Thymus (tissue), 11 donors: Measurements from ENCODE around the gene HPCAL1. TPM values are rescaled to one million over a fixed set of nuclear protein-coding genes. Genes with fewer than 3 reads are reported as not detected.

Experiments used
- DNase-seq, 9 donors: peaks; one replicate each; pipeline ENCODE4 v3.0.0-alpha.2; 2013; ENCODE audit warnings: low spot score in 9 of 9, low read depth in 6 of 9, missing footprints in 1 of 9
- H3K27ac ChIP-seq, 2 donors: one replicate each; pipeline ENCODE4 v1.5.1; 2013; ENCODE audit warnings: control low read depth in 1 of 2, low read depth in 1 of 2, low read length in 1 of 2, mild to moderate bottlenecking in 1 of 2, moderate library complexity in 1 of 2
- H3K27me3 ChIP-seq, 2 donors: one replicate each; pipeline ENCODE4 v1.5.1; 2013; ENCODE audit warnings: low read length in 1 of 2; ENCODE audit not compliant: control insufficient read depth in 2 of 2, insufficient read depth in 1 of 2
- H3K36me3 ChIP-seq, 2 donors: one replicate each; pipeline ENCODE4 v1.5.1; 2013; ENCODE audit warnings: low read length in 1 of 2, mild to moderate bottlenecking in 1 of 2, moderate library complexity in 1 of 2; ENCODE audit not compliant: control insufficient read depth in 2 of 2, insufficient read depth in 2 of 2
- H3K4me1 ChIP-seq, 2 donors: one replicate each; pipeline ENCODE4 v1.5.1; 2013; ENCODE audit warnings: low read length in 2 of 2; ENCODE audit not compliant: control insufficient read depth in 2 of 2, insufficient read depth in 2 of 2
- H3K4me3 ChIP-seq, 2 donors: one replicate each; pipeline ENCODE4 v1.5.1; 2013; ENCODE audit warnings: low read length in 2 of 2, control low read depth in 1 of 2, mild to moderate bottlenecking in 1 of 2
- H3K9me3 ChIP-seq, 2 donors: one replicate each; pipeline ENCODE4 v1.5.1; 2013; ENCODE audit warnings: low read length in 1 of 2, mild to moderate bottlenecking in 1 of 2; ENCODE audit not compliant: control insufficient read depth in 2 of 2, insufficient read depth in 1 of 2
- WGBS: extraction: QIAGEN DNeasy Blood & Tissue Kit; methylation state at CpG from one replicate; pipeline ENCODE4 v1.1.7; 2013; 5-methylcytosine and 5-hydroxymethylcytosine counted together
- polyA plus RNA-seq: library from polyadenylated mRNA; stranded (reverse); fragments of 200-250 nt; gene quantifications from one replicate; pipeline ENCODE4 v1.2.3, GENCODE V29; 2013
- total RNA-seq: library from RNA; stranded (reverse); fragments of 120-200 nt; gene quantifications from one replicate; pipeline ENCODE4 v1.2.4, GENCODE V29; 2013
- donor health status: healthy.

The HPCAL1 gene
- total and polyA plus RNA-seq, 2 donors: 12.6 to 47.9 TPM

DNA sequence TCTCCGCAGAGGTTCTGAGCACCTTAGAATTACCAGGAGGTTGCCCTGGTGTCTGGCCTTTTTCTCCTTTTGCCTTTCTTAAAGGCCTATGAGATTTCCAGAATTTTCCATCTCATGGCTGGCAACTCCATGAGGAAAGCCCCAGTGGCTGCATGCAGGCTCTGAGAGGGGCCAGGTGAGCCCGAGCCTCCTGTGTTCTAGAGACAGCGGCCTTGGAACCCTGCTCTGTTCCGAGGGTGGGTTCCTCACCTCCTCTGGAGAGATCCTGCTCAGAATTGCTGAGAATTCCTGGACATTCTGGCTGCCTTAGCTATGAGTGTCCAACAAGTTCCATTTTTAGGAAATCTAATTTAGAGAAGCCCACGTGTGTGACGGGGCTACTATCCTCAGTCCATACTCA is 35.7 kb upstream of the HPCAL1 start:
- peaks cover 0 to 5% of the 10 kb centered on the region in 2 donors for H3K4me1 ChIP-seq
- H3K4me3 ChIP-seq: no peak overlapping the region
- no peaks in the 10 kb centered on the region for H3K27me3 ChIP-seq
- H3K27ac ChIP-seq: no peak overlapping the region
- WGBS: 98% methylated on average over 6 of the region's 6 CpGs
- H3K9me3 ChIP-seq: no peaks in the 10 kb centered on the region
- H3K36me3 ChIP-seq: no peaks in the 10 kb centered on the region
- DNase-seq: no peak

DNA sequence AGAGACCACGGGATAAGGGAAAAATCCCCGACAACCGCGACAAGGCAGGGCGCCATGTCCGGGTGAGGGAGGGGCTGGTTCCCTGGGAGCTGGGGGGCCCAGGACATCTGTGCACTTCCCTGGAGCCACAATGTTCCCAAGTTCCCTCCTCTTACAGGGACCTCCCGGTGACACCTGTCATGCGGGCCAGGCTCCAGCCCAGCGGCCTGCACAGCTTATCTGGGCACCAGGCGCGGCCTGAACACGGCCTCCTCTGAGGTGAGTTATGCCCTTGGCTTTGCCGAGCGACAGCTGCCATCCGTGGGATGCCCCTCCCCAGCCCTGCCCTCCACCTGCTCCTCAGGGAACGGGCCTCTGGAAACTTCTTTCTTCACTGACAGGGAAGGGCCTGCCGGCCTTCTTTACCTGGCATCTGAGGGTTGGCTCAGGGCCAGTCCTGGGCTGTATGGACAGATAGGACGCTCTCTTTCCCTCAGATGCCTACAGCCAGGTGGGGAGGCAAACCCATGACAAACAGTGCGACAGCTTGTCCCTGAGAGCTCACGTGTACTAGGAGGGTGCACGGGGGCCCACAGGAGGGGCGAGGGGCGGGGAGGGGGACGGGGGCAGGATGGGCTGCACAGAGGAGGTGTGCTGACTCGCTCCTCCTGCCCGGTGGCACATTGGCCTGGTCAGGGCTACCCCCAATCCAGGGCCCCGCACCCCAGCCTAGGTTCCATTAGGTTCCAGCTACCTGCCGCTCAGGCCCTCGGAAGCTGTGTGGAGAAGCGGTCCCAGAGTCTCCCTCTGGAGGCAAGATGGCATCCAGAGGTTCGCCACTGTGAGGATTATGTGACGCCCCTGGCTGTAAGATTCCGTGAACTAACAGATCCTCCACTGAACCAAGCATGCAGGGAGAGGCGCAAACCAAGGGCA is 34.9 kb upstream of the HPCAL1 start:
- no peak overlapping the region for H3K27ac ChIP-seq
- no peaks in the 10 kb centered on the region for H3K9me3 ChIP-seq
- no peaks in the 10 kb centered on the region for H3K27me3 ChIP-seq
- WGBS: 92% methylated on average over 34 of the region's 34 CpGs
- H3K4me3 ChIP-seq: no peak overlapping the region
- H3K4me1 ChIP-seq: peaks cover 0 to 5% of the 10 kb centered on the region in 2 donors
- H3K36me3 ChIP-seq: no peaks in the 10 kb centered on the region
- no peak for DNase-seq

DNA sequence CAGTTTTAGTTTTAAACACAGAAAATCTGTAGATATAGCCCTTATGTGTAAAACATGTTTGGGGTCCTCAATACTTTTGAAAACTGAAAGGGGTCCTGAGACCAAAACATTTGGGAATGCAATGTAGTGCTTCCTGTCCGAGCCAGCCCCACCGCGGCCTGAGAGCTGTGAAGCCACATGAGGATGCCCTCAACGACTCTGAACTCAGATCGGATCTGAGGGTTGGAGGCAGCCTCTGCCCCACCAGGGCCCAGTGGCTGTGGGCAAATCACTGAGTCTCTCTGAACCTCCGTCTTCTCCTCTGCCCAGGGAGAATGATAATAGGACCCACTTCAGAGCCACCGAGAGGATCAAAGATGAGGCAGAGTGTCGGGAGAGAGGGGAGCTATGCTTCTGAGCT is 33.4 kb upstream of the HPCAL1 start:
- DNase-seq: no peak
- Histone ChIP-seq H3K27me3 (no peaks in the 10 kb centered on the region), H3K4me1 (peaks cover 0 to 5% of the 10 kb centered on the region in 2 donors), H3K4me3 (no peak overlapping the region), H3K9me3 (no peaks in the 10 kb centered on the region), H3K36me3 (no peaks in the 10 kb centered on the region), H3K27ac (no peak overlapping the region)
- WGBS: 89% methylated on average over 8 of the region's 8 CpGs

DNA sequence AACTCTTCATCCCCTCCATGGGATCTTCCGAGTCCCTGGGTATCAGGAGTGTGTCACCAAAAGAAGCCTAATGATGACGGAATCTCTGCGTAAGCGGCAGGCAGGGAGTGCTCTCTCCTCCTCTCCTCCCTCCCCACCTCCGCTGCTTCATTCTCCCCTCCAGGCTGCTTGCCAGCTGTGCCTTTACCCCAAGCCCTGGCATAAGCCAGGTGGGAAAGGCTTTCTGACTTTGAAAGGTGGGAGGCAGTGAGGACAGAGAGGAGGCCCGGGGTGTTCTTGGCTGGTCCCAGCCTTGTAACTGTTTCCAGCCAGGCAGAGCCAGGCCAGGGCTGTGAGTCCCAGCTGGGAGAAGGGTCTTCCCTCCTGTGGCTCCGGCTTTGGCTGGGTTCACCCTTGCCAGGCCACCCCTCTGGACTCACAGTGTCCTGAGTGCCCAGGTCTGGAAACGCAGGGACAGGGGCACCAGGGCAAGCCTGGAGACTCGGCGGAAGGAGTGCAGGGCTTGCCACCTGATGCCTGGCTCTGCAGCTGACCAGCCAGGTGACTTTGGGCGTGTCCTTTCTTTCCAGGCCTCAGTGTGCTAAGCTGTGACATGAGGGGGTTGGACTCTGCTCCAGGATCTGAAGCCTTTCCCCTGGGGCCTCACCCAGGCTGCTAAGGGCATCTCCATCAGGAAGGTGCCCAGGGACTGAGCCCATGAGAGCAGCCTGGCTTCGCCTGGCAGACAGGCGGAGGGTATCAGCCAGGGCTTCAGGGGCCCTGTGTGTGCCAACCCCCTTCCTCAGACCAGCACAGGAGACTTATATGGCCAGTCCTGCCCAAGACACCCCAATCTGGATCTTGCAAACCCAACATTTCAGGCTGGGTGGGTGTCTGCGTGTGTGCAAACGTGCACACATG is 32.7 kb upstream of the HPCAL1 start:
- Histone ChIP-seq H3K4me1 (peaks cover 0 to 5% of the 10 kb centered on the region in 2 donors), H3K27me3 (no peaks in the 10 kb centered on the region), H3K4me3 (no peak overlapping the region), H3K36me3 (no peaks in the 10 kb centered on the region), H3K9me3 (no peaks in the 10 kb centered on the region), H3K27ac (no peak overlapping the region)
- WGBS: 88% methylated on average over 15 of the region's 15 CpGs
- DNase-seq: no peak

DNA sequence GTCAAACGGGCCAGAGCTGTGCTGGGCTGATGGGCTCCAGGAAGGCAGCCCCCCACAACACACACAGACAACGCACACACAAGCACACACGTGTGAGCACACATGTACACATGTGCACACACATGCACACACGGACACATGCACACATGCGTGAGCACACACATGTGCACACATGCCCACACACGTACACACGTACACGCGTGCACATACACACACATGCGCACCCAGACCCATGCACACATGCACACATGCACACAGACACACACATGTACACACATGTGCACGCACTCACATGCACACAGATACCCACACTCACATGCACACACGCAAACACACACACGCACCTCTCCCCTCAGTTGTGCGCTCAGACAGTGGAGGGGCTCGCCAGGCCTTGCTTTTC is 31.2 kb upstream of the HPCAL1 start:
- no peak for DNase-seq
- Histone ChIP-seq H3K4me3 (no peak overlapping the region), H3K27ac (no peak overlapping the region), H3K36me3 (no peaks in the 10 kb centered on the region), H3K4me1 (peaks cover 0 to 5% of the 10 kb centered on the region in 2 donors), H3K27me3 (no peaks in the 10 kb centered on the region), H3K9me3 (no peaks in the 10 kb centered on the region)
- WGBS: 85% methylated on average over 15 of the region's 15 CpGs

DNA sequence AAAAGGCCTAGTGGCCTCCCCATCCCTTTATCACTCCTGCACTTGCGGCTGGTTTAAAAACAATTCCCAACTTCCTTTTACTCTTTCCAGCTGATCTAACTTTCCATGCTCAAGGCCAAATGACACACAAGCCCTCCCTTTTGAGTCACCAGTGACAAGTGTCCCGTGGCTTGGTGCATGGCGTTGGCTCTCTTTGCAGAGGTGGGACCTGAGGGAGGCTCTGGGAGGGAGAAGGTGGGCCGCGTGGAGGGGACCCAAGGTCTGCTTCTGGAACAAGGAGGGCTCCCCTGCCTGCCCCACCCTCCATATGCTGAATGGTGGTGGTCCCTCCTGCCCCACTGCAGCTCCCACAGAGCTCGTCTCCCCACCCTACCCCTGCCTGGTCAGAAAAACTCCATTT is 30.8 kb upstream of the HPCAL1 start:
- Histone ChIP-seq H3K27me3 (no peaks in the 10 kb centered on the region), H3K36me3 (no peaks in the 10 kb centered on the region), H3K4me3 (no peak overlapping the region), H3K4me1 (peaks cover 0 to 5% of the 10 kb centered on the region in 2 donors), H3K9me3 (no peaks in the 10 kb centered on the region), H3K27ac (no peak overlapping the region)
- WGBS: 98% methylated on average over 6 of the region's 6 CpGs
- DNase-seq: no peak

DNA sequence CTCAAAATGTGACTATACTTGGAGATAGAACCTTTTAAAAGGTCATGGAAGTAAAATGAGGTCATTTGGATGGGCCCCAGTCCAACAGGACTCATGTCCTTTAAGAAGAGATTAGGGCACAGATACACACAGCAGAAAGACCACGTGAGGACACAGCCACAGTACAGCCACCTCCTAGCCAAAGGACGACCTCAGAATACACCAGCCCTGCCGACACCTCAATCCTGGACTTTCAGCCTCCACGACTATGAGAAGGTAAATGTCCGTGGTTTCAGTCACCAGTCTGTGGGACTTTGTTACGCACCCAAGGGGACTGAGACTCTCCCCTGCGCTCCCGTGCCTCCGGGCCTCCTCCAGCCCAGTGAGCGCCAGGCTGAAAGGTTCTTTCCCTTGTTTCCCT is 30.2 kb upstream of the HPCAL1 start:
- H3K9me3 ChIP-seq: no peaks in the 10 kb centered on the region

DNA sequence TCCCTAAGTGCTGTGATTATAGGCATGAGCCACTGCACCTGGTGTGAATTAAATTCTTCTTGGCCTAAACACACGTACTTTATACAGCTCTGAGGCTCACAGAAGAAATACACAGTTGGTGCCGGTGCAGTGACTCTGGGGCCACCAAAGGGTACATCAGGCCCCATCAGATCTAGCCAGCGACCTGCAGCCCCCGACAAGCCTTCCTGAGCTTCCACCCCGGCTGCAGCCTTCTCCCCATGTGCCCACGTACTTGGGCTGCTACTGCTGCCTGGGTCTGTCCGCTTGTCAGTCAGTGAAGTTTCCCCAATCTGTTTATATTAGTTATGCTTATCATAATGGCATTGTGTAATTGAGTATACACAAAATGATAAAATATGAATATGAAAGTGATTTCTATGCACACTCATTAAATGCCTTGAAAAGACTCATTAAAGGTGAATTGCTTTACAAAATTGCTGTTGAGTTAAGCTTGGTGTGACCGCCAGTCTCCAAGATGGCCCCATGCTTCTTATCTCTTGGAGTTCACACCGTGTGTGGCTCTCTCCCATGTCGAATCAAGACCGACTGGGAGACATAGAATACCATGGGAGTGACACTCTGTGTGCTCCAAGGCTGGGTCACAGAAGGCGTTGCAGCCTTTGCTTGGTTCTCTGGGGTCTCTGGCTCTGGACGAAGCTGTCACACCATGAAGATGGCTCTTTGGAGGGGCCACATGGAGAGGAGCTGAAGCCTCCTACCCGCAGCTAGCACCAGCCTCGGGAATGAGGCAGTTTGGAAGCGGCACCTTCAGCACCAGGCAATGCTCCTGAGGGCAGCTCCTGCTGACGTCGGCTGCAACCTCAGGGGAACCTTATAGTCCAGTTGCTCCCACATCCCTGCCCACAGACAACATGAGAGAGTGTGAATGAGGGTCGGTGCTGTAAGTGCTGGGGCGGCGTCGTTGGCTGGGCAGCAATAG is 29.2 kb upstream of the HPCAL1 start:
- Histone ChIP-seq H3K27ac (no peak overlapping the region), H3K36me3 (no peaks in the 10 kb centered on the region), H3K9me3 (no peaks in the 10 kb centered on the region), H3K27me3 (peaks cover 0 to 7% of the 10 kb centered on the region in 2 donors), H3K4me3 (no peak overlapping the region), H3K4me1 (peaks cover 0 to 11% of the 10 kb centered on the region in 2 donors)
- WGBS: 97% methylated on average over 22 of the region's 22 CpGs
- no peak for DNase-seq

More for the DNA sequence above, 30.2 kb upstream of the HPCAL1 start:
- no peak for DNase-seq
- Histone ChIP-seq H3K36me3 (no peaks in the 10 kb centered on the region), H3K27ac (no peak overlapping the region), H3K4me1 (peaks cover 0 to 5% of the 10 kb centered on the region in 2 donors), H3K4me3 (no peak overlapping the region), H3K27me3 (peaks cover 0 to 1% of the 10 kb centered on the region in 2 donors)
- WGBS: 98% methylated on average over 10 of the region's 10 CpGs
